Ovary (tissue), 9 donors: ENCODE data around the gene CTIF. TPM values are rescaled to one million over a fixed set of nuclear protein-coding genes. Genes with fewer than 3 reads are reported as not detected.

Experiments used
- DNase-seq, 5 donors: peaks; one replicate each; pipeline ENCODE4 v3.0.0-alpha.2; 2019 to 2020
- H3K27ac ChIP-seq, 2 donors: fragments of 200-600 bp; one replicate each; pipeline versions ENCODE4 v1.5.1 to v1.8.0; 2019 to 2022
- H3K27me3 ChIP-seq: fragments of 200-600 bp; one replicate; pipeline ENCODE4 v1.8.0; 2022
- H3K36me3 ChIP-seq: fragments of 200-600 bp; sonication (generic); one replicate; pipeline ENCODE4 v1.5.1; 2019
- H3K4me1 ChIP-seq: one replicate; pipeline ENCODE4 v1.8.1; 2013; ENCODE audit warnings: mild to moderate bottlenecking, moderate library complexity; ENCODE audit not compliant: insufficient read depth
- H3K4me3 ChIP-seq: fragments of 200-600 bp; sonication (generic); one replicate; pipeline ENCODE4 v1.5.1; 2017
- H3K9me3 ChIP-seq, 2 donors: fragments of 200-600 bp in 1 of 2; sonication (generic) in 1 of 2; one replicate each; pipeline versions ENCODE4 v1.5.1 to v1.8.1; 2013 to 2019; ENCODE audit warnings: mild to moderate bottlenecking in 1 of 2, moderate library complexity in 1 of 2
- CTCF ChIP-seq, 3 donors: fragments of 450-650 bp in 2 of 3; fragments of 200-600 bp in 1 of 3; IDR thresholded peaks; one replicate each; pipeline versions ENCODE4 v1.5.1 to v1.8.0; 2016 to 2022; ENCODE audit warnings: antibody characterized with exemption in 3 of 3, mild to moderate bottlenecking in 1 of 3
- EP300 ChIP-seq: sonication (generic); formaldehyde crosslinking; IDR thresholded peaks from one replicate; pipeline ENCODE4 v1.6.1; 2017; ENCODE audit warnings: antibody characterized with exemption
- POLR2A ChIP-seq: fragments of 450-650 bp; IDR thresholded peaks from one replicate; pipeline ENCODE4 v1.6.1; 2017; ENCODE audit warnings: antibody characterized with exemption, mild to moderate bottlenecking, moderate library complexity
- WGBS, 3 donors: extraction: QIAGEN DNeasy Blood & Tissue Kit in 1 of 3; methylation state at CpG; one replicate each; pipeline versions ENCODE4 v1.1.5 to v1.1.7; 2013 to 2017; 5-methylcytosine and 5-hydroxymethylcytosine counted together
- intact Hi-C, 4 donors: fragments of 100-400 bp; cut with DNase I; formaldehyde crosslinking; loops; one replicate each; pipeline versions ENCODE4 v1.11.0 to v1.15.1; 2022 to 2023
- polyA plus RNA-seq, 2 donors: library from polyadenylated mRNA; stranded (reverse); fragments of 200-250 nt in 1 of 2; fragments of 350-450 nt in 1 of 2; fragmentation: Illumina TruSeq in 1 of 2; extraction: RNeasy Lipid Tissue Mini Kit (QIAGEN cat#74804) in 1 of 2; gene quantifications; one replicate each; pipeline ENCODE4 v1.2.3, GENCODE V29; 2013 to 2014
- total RNA-seq, 7 donors: library from RNA; depleted of rRNA in 2 of 7; stranded (reverse); fragments of >200 nt in 2 of 7; fragmentation: NEBNext Ultra II Directional in 3 of 7; extraction: Animal tissue kit (Norgen Biotek cat#: 25700) in 3 of 7; gene quantifications; one replicate each; pipeline versions ENCODE4 v1.1.0 to v1.2.4, GENCODE V29; 2016 to 2023
- donor health status: DM: no; HTN: no; CAD: no; lungs with moderate emphysema.
- donor health status: DM: no; HTN: no; CAD: no.
- donor health status: Bipolar disorder and iron deficiency.
- donor health status: DM: yes; HTN: yes; CAD: no.
- donor health status: DM: no; HTN: no; CAD: no.
- donor health status: DM: yes; HTN: yes; CAD: no.

CTIF gene
- total and polyA plus RNA-seq, 9 donors = 18.5 to 94.1 (median 75.2) TPM

GRCh38 chr18:48548011-48548771, 9.4 kb downstream of the CTIF start:
- Histone ChIP-seq H3K27ac (no peak overlapping the region), H3K36me3 (no peaks in the 10 kb centered on the region), H3K4me3 (no peak overlapping the region), H3K9me3 (no peaks in the 10 kb centered on the region), H3K4me1 (peaks cover 34% of the 10 kb centered on the region), H3K27me3 (no peaks in the 10 kb centered on the region)
- TF ChIP-seq EP300 (no peak), CTCF (IDR thresholded peaks at IDR 0.05) (no peak), POLR2A (no peak)
- 68 to 76% (median 72%) methylated on average over 8 of the region's 8 CpGs for WGBS, 3 donors
- no peak for DNase-seq
- intact Hi-C loops = no loop called here

- TF ChIP-seq EP300 (no peak), CTCF (IDR thresholded peaks at IDR 0.05) (no peak), POLR2A (no peak)
- Histone ChIP-seq H3K36me3 (no peaks in the 10 kb centered on the region), H3K4me3 (no peak overlapping the region), H3K27ac (no peak overlapping the region), H3K9me3 (no peaks in the 10 kb centered on the region), H3K4me1 (peaks cover 34% of the 10 kb centered on the region), H3K27me3 (no peaks in the 10 kb centered on the region)
- intact Hi-C loops = no loop called here
- no peak for DNase-seq
- WGBS, 3 donors = 83 to 91% (median 89%) methylated on average over 4 of the region's 4 CpGs
Measured at GRCh38 chr18:48548921-48549320, 10.1 kb downstream of the CTIF start.

- intact Hi-C loops = no loop called here
- TF ChIP-seq CTCF (IDR thresholded peaks at IDR 0.05) (no peak), EP300 (no peak), POLR2A (no peak)
- no peaks in the 10 kb centered on the region for H3K36me3 ChIP-seq
- no peaks in the 10 kb centered on the region for H3K27me3 ChIP-seq
- H3K4me1 ChIP-seq = peaks cover 24% of the 10 kb centered on the region
- 86 to 92% (median 88%) methylated on average over 2 of the region's 2 CpGs for WGBS, 3 donors
- no peak overlapping the region for H3K4me3 ChIP-seq
- no peak overlapping the region for H3K27ac ChIP-seq
- H3K9me3 ChIP-seq = no peaks in the 10 kb centered on the region
- no peak for DNase-seq
Measured at GRCh38 chr18:48550101-48550729, 11.4 kb downstream of the CTIF start.

- DNase-seq = no peak
- intact Hi-C loops = no loop called here
- no peak for TF ChIP-seq CTCF (IDR thresholded peaks at IDR 0.05)
- TF ChIP-seq POLR2A = no peak
- TF ChIP-seq EP300 = no peak
- H3K4me1 ChIP-seq = peaks cover 16% of the 10 kb centered on the region
- 86 to 92% (median 88%) methylated on average over 2 of the region's 2 CpGs for WGBS, 3 donors
- no peaks in the 10 kb centered on the region for H3K9me3 ChIP-seq
- no peaks in the 10 kb centered on the region for H3K36me3 ChIP-seq
- H3K27me3 ChIP-seq = no peaks in the 10 kb centered on the region
- H3K27ac ChIP-seq = no peak overlapping the region
- no peak overlapping the region for H3K4me3 ChIP-seq
Measured at GRCh38 chr18:48551100-48551499, 12.3 kb downstream of the CTIF start.
